SK-N-SH (cell line): ENCODE data around the gene NCKAP5. TPM values are rescaled to one million over a fixed set of nuclear protein-coding genes. Genes with fewer than 3 reads are reported as not detected.

Experiments
- CTCF ChIA-PET: fragments of 300-600, 350-600 bp; formaldehyde crosslinking; extraction: SDS; loops from one replicate; lab custom pipeline; 2021; lab: Yijun Ruan, JAX
- POLR2A ChIA-PET: fragments of 350-600 bp; sonication (Branson Sonifier 250); formaldehyde crosslinking; extraction: SDS; loops from one replicate; lab custom pipeline; 2020; ENCODE audit warnings: antibody characterized with exemption, inconsistent platforms; lab: Yijun Ruan, JAX
- DNase-seq: peaks from one replicate; pipeline ENCODE4 v3.0.0; 2012
- H2AFZ ChIP-seq: fragments of 200-600 bp; sonication (generic); 2 replicates; pipeline ENCODE4 v1.8.1; 2016; ENCODE audit warnings: antibody characterized with exemption, mild to moderate bottlenecking, low read depth
- H3F3A ChIP-seq: fragments of 200-600 bp; sonication (generic); replicated peaks from 2 replicates; pipeline ENCODE3; 2016; ENCODE audit warnings: antibody characterized with exemption, mild to moderate bottlenecking; ENCODE audit not compliant: insufficient read depth
- H3K27ac ChIP-seq, 2 experiments: fragments of 200-500 bp in 1 of 2; fragments of 200-600 bp in 1 of 2; sonication (Bioruptor generic) in 1 of 2; sonication (generic), shearing (Covaris generic) in 1 of 2; 2 replicates each; pipeline versions ENCODE4 v1.5.1 to v1.6.1; 2014 to 2016; ENCODE audit warnings: low read depth in 2 of 2, inconsistent platforms in 1 of 2, low read length in 1 of 2, mild to moderate bottlenecking in 1 of 2, mixed read lengths in 1 of 2
- H3K27me3 ChIP-seq: fragments of 200-600 bp; sonication (generic), shearing (Covaris generic); 2 replicates; pipeline ENCODE4 v1.6.1; 2016; ENCODE audit warnings: mixed run types; ENCODE audit not compliant: insufficient read depth
- H3K36me3 ChIP-seq, 2 experiments: fragments of 200-500 bp in 1 of 2; fragments of 200-600 bp in 1 of 2; sonication (Bioruptor generic) in 1 of 2; sonication (generic) in 1 of 2; replicated peaks in 1 of 2; 2 replicates each; pipeline versions ENCODE3 to v1.5.1; 2014 to 2016; ENCODE audit warnings: low read length in 1 of 2, mild to moderate bottlenecking in 1 of 2; ENCODE audit not compliant: insufficient read depth in 2 of 2, control insufficient read depth in 1 of 2
- H3K4me1 ChIP-seq, 2 experiments: fragments of 200-500 bp in 1 of 2; fragments of 200-600 bp in 1 of 2; sonication (Bioruptor generic) in 1 of 2; sonication (generic), shearing (Covaris generic) in 1 of 2; 2 replicates each; pipeline versions ENCODE4 v1.5.1 to v1.6.1; 2014 to 2016; ENCODE audit warnings: low read depth in 1 of 2, low read length in 1 of 2, mixed run types in 1 of 2; ENCODE audit not compliant: insufficient read depth in 2 of 2, control insufficient read depth in 1 of 2
- H3K4me2 ChIP-seq: fragments of 200-600 bp; sonication (generic), shearing (Covaris generic); 2 replicates; pipeline ENCODE4 v1.6.1; 2017; ENCODE audit warnings: mixed run types
- H3K4me3 ChIP-seq, 2 experiments: fragments of 200-500 bp in 1 of 2; fragments of 200-600 bp in 1 of 2; sonication (Bioruptor generic) in 1 of 2; sonication (generic), shearing (Covaris generic) in 1 of 2; 2 replicates each; pipeline versions ENCODE4 v1.5.1 to v1.8.1; 2014 to 2016; ENCODE audit warnings: low read depth in 2 of 2, inconsistent platforms in 1 of 2, low read length in 1 of 2, mild to moderate bottlenecking in 1 of 2, mixed read lengths in 1 of 2, moderate library complexity in 1 of 2
- H3K79me2 ChIP-seq: fragments of 200-600 bp; sonication (generic); 2 replicates; pipeline ENCODE4 v1.8.1; 2017; ENCODE audit warnings: mild to moderate bottlenecking; ENCODE audit not compliant: insufficient read depth
- H3K9ac ChIP-seq: fragments of 200-600 bp; sonication (generic); 2 replicates; pipeline ENCODE4 v1.6.1; 2017; ENCODE audit warnings: mixed run types
- H3K9me2 ChIP-seq: fragments of 200-600 bp; sonication (generic); 2 replicates; pipeline ENCODE4 v1.6.1; 2017; ENCODE audit warnings: mixed run types
- H3K9me3 ChIP-seq: fragments of 200-600 bp; sonication (generic); 2 replicates; pipeline ENCODE4 v1.6.1; 2017; ENCODE audit warnings: mixed run types, mild to moderate bottlenecking, moderate library complexity
- H4K20me1 ChIP-seq: fragments of 200-600 bp; sonication (generic); 2 replicates; pipeline ENCODE4 v1.6.1; 2017; ENCODE audit warnings: mild to moderate bottlenecking, mixed run types; ENCODE audit not compliant: insufficient read depth
- CHD2 ChIP-seq: fragments of 150-350 bp; IDR thresholded peaks from 2 replicates; pipeline ENCODE4 v1.6.1; 2018; ENCODE audit warnings: low read length; ENCODE audit not compliant: partially characterized antibody
- ELF1 ChIP-seq: IDR thresholded peaks from 2 replicates; pipeline ENCODE4 v1.4.0; 2012
- EP300 ChIP-seq, 2 experiments: IDR thresholded peaks; 2 replicates each; pipeline versions ENCODE4 v1.4.0 to v1.6.1; 2012; ENCODE audit warnings: borderline replicate concordance in 1 of 2, low read depth in 1 of 2, low read length in 1 of 2
- FOSL2 ChIP-seq: IDR thresholded peaks from 2 replicates; pipeline ENCODE4 v1.4.0; 2012; ENCODE audit warnings: low read depth, mild to moderate bottlenecking, moderate library complexity, borderline replicate concordance
- FOXJ3 ChIP-seq: sonication (generic); formaldehyde crosslinking; IDR thresholded peaks from 2 replicates; pipeline ENCODE4 v1.5.1; 2020; ENCODE audit warnings: mild to moderate bottlenecking, missing genetic modification reagents
- FOXM1 ChIP-seq: IDR thresholded peaks from 2 replicates; pipeline ENCODE4 v1.4.0; 2012; ENCODE audit warnings: low read depth, mild to moderate bottlenecking
- GATA2 ChIP-seq: sonication (generic); formaldehyde crosslinking; IDR thresholded peaks from 2 replicates; pipeline ENCODE4 v1.5.0; 2020; ENCODE audit warnings: mild to moderate bottlenecking, missing genetic modification reagents
- IRF3 ChIP-seq: fragments of 150-350 bp; IDR thresholded peaks from 2 replicates; pipeline ENCODE4 v1.6.1; 2016; ENCODE audit warnings: mild to moderate bottlenecking, low read depth, low read length
- JUND ChIP-seq: IDR thresholded peaks from 2 replicates; pipeline ENCODE4 v1.4.0; 2012
- MAX ChIP-seq: IDR thresholded peaks from 2 replicates; pipeline ENCODE4 v1.4.0; 2012; ENCODE audit warnings: low read depth
- MEF2A ChIP-seq: IDR thresholded peaks from 2 replicates; pipeline ENCODE4 v1.4.0; 2012; ENCODE audit warnings: low read depth, borderline replicate concordance
- MXI1 ChIP-seq: IDR thresholded peaks from 2 replicates; pipeline ENCODE4 v1.6.1; 2012; ENCODE audit warnings: mild to moderate bottlenecking, low read depth, low read length, improper control_type of control experiment
- NFIC ChIP-seq: IDR thresholded peaks from 2 replicates; pipeline ENCODE4 v1.4.0; 2012; ENCODE audit warnings: borderline replicate concordance
- RAD21 ChIP-seq: IDR thresholded peaks from 2 replicates; pipeline ENCODE4 v1.6.1; 2012; ENCODE audit warnings: mild to moderate bottlenecking, low read length
- RCOR1 ChIP-seq: fragments of 150-350 bp; IDR thresholded peaks from 2 replicates; pipeline ENCODE4 v1.6.1; 2017; ENCODE audit warnings: antibody characterized with exemption, low read length
- REST ChIP-seq: IDR thresholded peaks from 2 replicates; pipeline ENCODE4 v1.6.1; 2012; ENCODE audit warnings: mild to moderate bottlenecking, low read depth, low read length, moderate library complexity
- RFX5 ChIP-seq: IDR thresholded peaks from 2 replicates; pipeline ENCODE4 v1.6.1; 2012; ENCODE audit warnings: mild to moderate bottlenecking, improper control_type of control experiment, low read length
- SIN3A ChIP-seq: IDR thresholded peaks from 2 replicates; pipeline ENCODE4 v1.6.1; 2012; ENCODE audit warnings: low read depth, mild to moderate bottlenecking, low read length, moderate library complexity, borderline replicate concordance
- SMC3 ChIP-seq: IDR thresholded peaks from 2 replicates; pipeline ENCODE4 v1.6.1; 2012; ENCODE audit warnings: low read depth, low read length, improper control_type of control experiment
- TAF1 ChIP-seq: IDR thresholded peaks from 2 replicates; pipeline ENCODE4 v1.6.1; 2012; ENCODE audit warnings: low read depth, mild to moderate bottlenecking, low read length, moderate library complexity, borderline replicate concordance
- TCF12 ChIP-seq: IDR thresholded peaks from 2 replicates; pipeline ENCODE4 v1.4.0; 2012
- TEAD4 ChIP-seq: IDR thresholded peaks from 2 replicates; pipeline ENCODE4 v1.4.0; 2012; ENCODE audit warnings: mild to moderate bottlenecking, borderline replicate concordance; ENCODE audit not compliant: insufficient read depth
- USF2 ChIP-seq: fragments of 150-350 bp; IDR thresholded peaks from 2 replicates; pipeline ENCODE4 v1.6.1; 2017; ENCODE audit warnings: antibody characterized with exemption, low read length, low read depth, borderline replicate concordance
- YY1 ChIP-seq: IDR thresholded peaks from 2 replicates; pipeline ENCODE4 v1.4.0; 2012; ENCODE audit warnings: low read depth, mild to moderate bottlenecking
- WGBS: methylation state at CpG from one replicate; pipeline ENCODE4 v1.1.6; 2017; ENCODE audit warnings: low lambda C conversion rate; 5-methylcytosine and 5-hydroxymethylcytosine counted together
- polyA plus RNA-seq, 3 experiments: library from polyadenylated mRNA; depleted of rRNA; stranded (reverse); fragments of >200 nt; gene quantifications; 2 replicates each; pipeline ENCODE4 v1.2.3, GENCODE V29; 2012

Gene NCKAP5
- polyA plus RNA-seq, 1 of the 3 experiments (the other 2 are of a cell fraction) = 0.02 TPM

GRCh38 chr2:132891498-132891897 lies 676.8 kb downstream of the NCKAP5 start:
- Histone ChIP-seq H3K79me2 (no peaks in the 10 kb centered on the region), H3K4me1 (peaks cover 0 to 10% of the 10 kb centered on the region in 2 experiments; a peak in 2 of 4 replicates), H3K27me3 (no peaks in the 10 kb centered on the region), H3K36me3 (no peaks in the 10 kb centered on the region), H3K27ac (peak overlapping the region in 1 of 2 experiments; percentile 25; a peak in 2 of 4 replicates), H3K9me2 (no peaks in the 10 kb centered on the region), H3K9me3 (no peaks in the 10 kb centered on the region), H3K4me2 (no peak overlapping the region), H3K4me3 (no peak overlapping the region), H4K20me1 (no peaks in the 10 kb centered on the region), H2AFZ (no peak overlapping the region), H3F3A (no peaks in the 10 kb centered on the region), H3K9ac (no peak overlapping the region)
- TF ChIP-seq IRF3 = no peak
- no peak for TF ChIP-seq TEAD4
- no peak for TF ChIP-seq SMC3
- no peak for TF ChIP-seq NFIC
- no peak for TF ChIP-seq TAF1
- peak; percentile 60; the same call in 1 of the 2 replicates for TF ChIP-seq RCOR1
- no peak for TF ChIP-seq MAX
- no peak for TF ChIP-seq ELF1
- TF ChIP-seq CHD2 = peak; percentile 21
- TF ChIP-seq FOXJ3 (CRISPR knock-in tag) = peak; percentile 80
- TF ChIP-seq GATA2 (CRISPR knock-in tag) = peak; percentile 83
- TF ChIP-seq MXI1 = peak; percentile 25; the same call in 1 of the 2 replicates
- no peak for TF ChIP-seq RFX5
- TF ChIP-seq FOXM1 = no peak
- TF ChIP-seq EP300 (IDR thresholded peaks at IDR 0.05; ENCODE audit: borderline replicate concordance in 1 of 2, low read depth in 1 of 2, low read length in 1 of 2) = peak in 1 of 2 experiments; percentile 55; a peak in 2 of 4 replicates
- WGBS = 26% methylated on average over 5 of the region's 5 CpGs
- ChIA-PET CTCF (interaction anchor here (1.0 to 2.1 kb wide), 6 partner anchors 11 to 669 kb away, joined by 3 to 6 read pairs (median 4); no protein-coding TSS in a partner anchor), POLR2A (interaction anchor here (0.6 kb wide), 1 partner anchor 166 kb away, joined by 3 read pairs; no protein-coding TSS in a partner anchor)
- DNase-seq = peak; percentile 57

DNA sequence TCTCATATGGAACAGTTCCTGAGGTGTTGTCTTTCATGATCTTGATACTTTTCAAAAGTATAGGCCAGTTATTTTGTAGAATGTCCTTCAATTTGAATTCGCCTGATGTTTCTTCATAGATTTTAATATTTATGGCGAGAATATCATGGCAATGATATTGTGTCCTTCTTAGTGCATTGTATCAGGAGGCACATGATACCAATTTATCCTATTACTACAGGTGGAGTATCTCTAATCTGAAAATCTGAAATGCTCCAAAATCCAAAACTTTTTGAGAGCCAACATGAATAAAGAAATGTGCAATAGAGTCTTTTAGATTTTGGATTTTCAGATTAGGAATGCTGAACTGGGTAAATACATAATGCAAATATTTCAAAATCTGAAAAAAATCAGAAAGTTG lies 681.7 kb downstream of the NCKAP5 start:
- Histone ChIP-seq H3K4me2 (no peak overlapping the region), H3K9me3 (no peaks in the 10 kb centered on the region), H3K27me3 (no peaks in the 10 kb centered on the region), H3K36me3 (no peaks in the 10 kb centered on the region), H3K4me3 (no peak overlapping the region), H3K4me1 (peaks cover 0 to 6% of the 10 kb centered on the region in 2 experiments; a peak in 2 of 4 replicates), H3K9ac (no peak overlapping the region), H3K27ac (no peak overlapping the region), H3K9me2 (no peaks in the 10 kb centered on the region), H3F3A (no peaks in the 10 kb centered on the region), H2AFZ (no peak overlapping the region), H4K20me1 (no peaks in the 10 kb centered on the region), H3K79me2 (no peaks in the 10 kb centered on the region)
- DNase-seq = no peak
- ChIA-PET POLR2A (no interaction called here), CTCF (no interaction called here)
- WGBS = 46% methylated on average over 2 of the region's 2 CpGs
- TF ChIP-seq MEF2A (no peak), FOXJ3 (CRISPR knock-in tag) (no peak), FOXM1 (no peak), RAD21 (no peak), JUND (no peak), YY1 (no peak), FOSL2 (no peak), SIN3A (no peak), REST (no peak), TCF12 (no peak), USF2 (no peak)
